ENCODE results near the gene ZNF808.

- no peak for TF ChIP-seq CTCF (IDR thresholded peaks at IDR 0.05; ENCODE audit: low read depth, low read length, poor library complexity, severe bottlenecking)
- no peak for TF ChIP-seq EZH2phosphoT487 (IDR thresholded peaks at IDR 0.05; ENCODE audit: borderline replicate concordance, low read length)
Measured at GRCh38 chr19:52536448-52536800, 9.0 kb downstream of the ZNF808 start.

Measured in DOHH2 (cell line).